ENCODE data around the gene PNPO.

Gene PNPO

GRCh38 chr17:47907932-47908562 is 33.3 kb upstream of the PNPO start:
- H3K4me3 ChIP-seq (ENCODE audit: low read depth, low read length) = no peak overlapping the region
- no peak for DNase-seq (ENCODE audit: low read depth)
- TF ChIP-seq CTCF (IDR thresholded peaks at IDR 0.05; ENCODE audit: insufficient read depth, low read depth, low read length, missing control alignments) = no peak

GRCh38 chr17:47913050-47913449 is 28.3 kb upstream of the PNPO start:
- DNase-seq (ENCODE audit: low read depth) = no peak
- H3K4me3 ChIP-seq (ENCODE audit: low read depth, low read length) = no peak overlapping the region
- TF ChIP-seq CTCF (IDR thresholded peaks at IDR 0.05; ENCODE audit: insufficient read depth, low read depth, low read length, missing control alignments) = no peak

GRCh38 chr17:47914306-47914948 is 26.9 kb upstream of the PNPO start:
- TF ChIP-seq CTCF (IDR thresholded peaks at IDR 0.05; ENCODE audit: insufficient read depth, low read depth, low read length, missing control alignments) = no peak
- no peak for DNase-seq (ENCODE audit: low read depth)
- H3K4me3 ChIP-seq (ENCODE audit: low read depth, low read length) = no peak overlapping the region

- no peak for DNase-seq (ENCODE audit: low read depth)
- H3K4me3 ChIP-seq (ENCODE audit: low read depth, low read length) = no peak overlapping the region
- TF ChIP-seq CTCF (IDR thresholded peaks at IDR 0.05; ENCODE audit: insufficient read depth, low read depth, low read length, missing control alignments) = no peak
Observed at GRCh38 chr17:47915776-47916398, 25.5 kb upstream of the PNPO start.

- DNase-seq (ENCODE audit: low read depth) = no peak
- TF ChIP-seq CTCF (IDR thresholded peaks at IDR 0.05; ENCODE audit: insufficient read depth, low read depth, low read length, missing control alignments) = no peak
- H3K4me3 ChIP-seq (ENCODE audit: low read depth, low read length) = no peak overlapping the region
Observed at GRCh38 chr17:47916489-47917208, 24.7 kb upstream of the PNPO start.

GRCh38 chr17:47917581-47917980 is 23.8 kb upstream of the PNPO start:
- DNase-seq (ENCODE audit: low read depth) = no peak
- TF ChIP-seq CTCF (IDR thresholded peaks at IDR 0.05; ENCODE audit: insufficient read depth, low read depth, low read length, missing control alignments) = no peak
- H3K4me3 ChIP-seq (ENCODE audit: low read depth, low read length) = no peak overlapping the region
